ENCODE measurements around the gene HPN.
"Not testable (repeated sequence)": the region's sequence is repeated elsewhere in the genome, so short reads cannot be mapped to it uniquely, and the experiment has no call there.

HPN gene

GRCh38 chr19:35100588-35101533, 59.3 kb downstream of the HPN start:
- no peak overlapping the region for H3K27ac ChIP-seq (ENCODE audit: low read depth, low read length)

GRCh38 chr19:35101949-35102348, 60.4 kb downstream of the HPN start:
- not testable (repeated sequence) for H3K9me3 ChIP-seq (ENCODE audit: control insufficient read depth, insufficient read depth, low read depth, low read length)

More at GRCh38 chr19:35100588-35101533, 59.3 kb downstream of the HPN start:
- Histone ChIP-seq H3K9ac (ENCODE audit: low read length) (no peak overlapping the region), H3K36me3 (ENCODE audit: control insufficient read depth, insufficient read depth, low read length) (no peaks in the 10 kb centered on the region), H3K4me1 (ENCODE audit: control insufficient read depth, insufficient read depth, low read length) (peaks cover 4% of the 10 kb centered on the region; the same call in 1 of the 2 replicates), H3K9me3 (ENCODE audit: control insufficient read depth, insufficient read depth, low read depth, low read length) (peaks cover 6% of the 10 kb centered on the region; the same call in 1 of the 2 replicates), H3K27me3 (ENCODE audit: control insufficient read depth, insufficient read depth, low read length) (no peaks in the 10 kb centered on the region), H3K4me3 (ENCODE audit: low read depth, low read length) (no peak overlapping the region)

GRCh38 chr19:35103614-35104013, 62.1 kb downstream of the HPN start:
- not testable (repeated sequence) for H3K9ac ChIP-seq (ENCODE audit: low read length); H3K27me3 ChIP-seq (ENCODE audit: control insufficient read depth, insufficient read depth, low read length); H3K4me1 ChIP-seq (ENCODE audit: control insufficient read depth, insufficient read depth, low read length); H3K9me3 ChIP-seq (ENCODE audit: control insufficient read depth, insufficient read depth, low read depth, low read length); H3K36me3 ChIP-seq (ENCODE audit: control insufficient read depth, insufficient read depth, low read length); H3K27ac ChIP-seq (ENCODE audit: low read depth, low read length); H3K4me3 ChIP-seq (ENCODE audit: low read depth, low read length)

More at GRCh38 chr19:35101949-35102348, 60.4 kb downstream of the HPN start:
- not testable (repeated sequence) for H3K4me1 ChIP-seq (ENCODE audit: control insufficient read depth, insufficient read depth, low read length); H3K9ac ChIP-seq (ENCODE audit: low read length); H3K36me3 ChIP-seq (ENCODE audit: control insufficient read depth, insufficient read depth, low read length); H3K4me3 ChIP-seq (ENCODE audit: low read depth, low read length); H3K27ac ChIP-seq (ENCODE audit: low read depth, low read length); H3K27me3 ChIP-seq (ENCODE audit: control insufficient read depth, insufficient read depth, low read length)

- Histone ChIP-seq H3K4me3 (ENCODE audit: low read depth, low read length) (no peak overlapping the region), H3K27me3 (ENCODE audit: control insufficient read depth, insufficient read depth, low read length) (no peaks in the 10 kb centered on the region), H3K9ac (ENCODE audit: low read length) (no peak overlapping the region), H3K27ac (ENCODE audit: low read depth, low read length) (no peak overlapping the region), H3K36me3 (ENCODE audit: control insufficient read depth, insufficient read depth, low read length) (no peaks in the 10 kb centered on the region), H3K9me3 (ENCODE audit: control insufficient read depth, insufficient read depth, low read depth, low read length) (peaks cover 6% of the 10 kb centered on the region; the same call in 1 of the 2 replicates), H3K4me1 (ENCODE audit: control insufficient read depth, insufficient read depth, low read length) (peaks cover 3% of the 10 kb centered on the region; the same call in 1 of the 2 replicates)
Observed at GRCh38 chr19:35104361-35104760, 62.8 kb downstream of the HPN start.

GRCh38 chr19:35105047-35105410, 63.5 kb downstream of the HPN start:
- peaks cover 6% of the 10 kb centered on the region; the same call in 1 of the 2 replicates for H3K9me3 ChIP-seq (ENCODE audit: control insufficient read depth, insufficient read depth, low read depth, low read length)
- no peaks in the 10 kb centered on the region for H3K36me3 ChIP-seq (ENCODE audit: control insufficient read depth, insufficient read depth, low read length)
- H3K4me1 ChIP-seq (ENCODE audit: control insufficient read depth, insufficient read depth, low read length), result peaks cover 3% of the 10 kb centered on the region; the same call in 1 of the 2 replicates
- no peak overlapping the region for H3K4me3 ChIP-seq (ENCODE audit: low read depth, low read length)
- H3K27ac ChIP-seq (ENCODE audit: low read depth, low read length), result no peak overlapping the region
- no peak overlapping the region for H3K9ac ChIP-seq (ENCODE audit: low read length)
- no peaks in the 10 kb centered on the region for H3K27me3 ChIP-seq (ENCODE audit: control insufficient read depth, insufficient read depth, low read length)

- Histone ChIP-seq H3K27me3 (ENCODE audit: control insufficient read depth, insufficient read depth, low read length) (no peaks in the 10 kb centered on the region), H3K9ac (ENCODE audit: low read length) (no peak overlapping the region), H3K36me3 (ENCODE audit: control insufficient read depth, insufficient read depth, low read length) (no peaks in the 10 kb centered on the region), H3K4me3 (ENCODE audit: low read depth, low read length) (no peak overlapping the region), H3K4me1 (ENCODE audit: control insufficient read depth, insufficient read depth, low read length) (peaks cover 3% of the 10 kb centered on the region; the same call in 1 of the 2 replicates), H3K27ac (ENCODE audit: low read depth, low read length) (no peak overlapping the region), H3K9me3 (ENCODE audit: control insufficient read depth, insufficient read depth, low read depth, low read length) (peaks cover 6% of the 10 kb centered on the region; the same call in 1 of the 2 replicates)
Observed at GRCh38 chr19:35105411-35106290, 64.1 kb downstream of the HPN start.

GRCh38 chr19:35106291-35106583, 64.7 kb downstream of the HPN start:
- H3K36me3 ChIP-seq (ENCODE audit: control insufficient read depth, insufficient read depth, low read length), result no peaks in the 10 kb centered on the region
- H3K4me3 ChIP-seq (ENCODE audit: low read depth, low read length), result no peak overlapping the region
- H3K9ac ChIP-seq (ENCODE audit: low read length), result no peak overlapping the region
- no peaks in the 10 kb centered on the region for H3K27me3 ChIP-seq (ENCODE audit: control insufficient read depth, insufficient read depth, low read length)
- peaks cover 6% of the 10 kb centered on the region; the same call in 1 of the 2 replicates for H3K9me3 ChIP-seq (ENCODE audit: control insufficient read depth, insufficient read depth, low read depth, low read length)
- H3K4me1 ChIP-seq (ENCODE audit: control insufficient read depth, insufficient read depth, low read length), result peaks cover 3% of the 10 kb centered on the region; the same call in 1 of the 2 replicates
- H3K27ac ChIP-seq (ENCODE audit: low read depth, low read length), result no peak overlapping the region

- Histone ChIP-seq H3K27me3 (ENCODE audit: control insufficient read depth, insufficient read depth, low read length) (no peaks in the 10 kb centered on the region), H3K9me3 (ENCODE audit: control insufficient read depth, insufficient read depth, low read depth, low read length) (peaks cover 6% of the 10 kb centered on the region; the same call in 1 of the 2 replicates), H3K4me1 (ENCODE audit: control insufficient read depth, insufficient read depth, low read length) (peaks cover 3% of the 10 kb centered on the region; the same call in 1 of the 2 replicates), H3K4me3 (ENCODE audit: low read depth, low read length) (no peak overlapping the region), H3K36me3 (ENCODE audit: control insufficient read depth, insufficient read depth, low read length) (no peaks in the 10 kb centered on the region), H3K9ac (ENCODE audit: low read length) (no peak overlapping the region), H3K27ac (ENCODE audit: low read depth, low read length) (no peak overlapping the region)
Observed at GRCh38 chr19:35106898-35107541, 65.5 kb downstream of the HPN start.

GRCh38 chr19:35107545-35107944, 66.0 kb downstream of the HPN start:
- no peak overlapping the region for H3K9ac ChIP-seq (ENCODE audit: low read length)

GRCh38 chr19:35108730-35109129, 67.2 kb downstream of the HPN start:
- Histone ChIP-seq H3K27ac (ENCODE audit: low read depth, low read length) (no peak overlapping the region), H3K9ac (ENCODE audit: low read length) (no peak overlapping the region), H3K9me3 (ENCODE audit: control insufficient read depth, insufficient read depth, low read depth, low read length) (peaks cover 6% of the 10 kb centered on the region; the same call in 1 of the 2 replicates), H3K36me3 (ENCODE audit: control insufficient read depth, insufficient read depth, low read length) (no peaks in the 10 kb centered on the region), H3K27me3 (ENCODE audit: control insufficient read depth, insufficient read depth, low read length) (no peaks in the 10 kb centered on the region), H3K4me1 (ENCODE audit: control insufficient read depth, insufficient read depth, low read length) (peaks cover 3% of the 10 kb centered on the region; the same call in 1 of the 2 replicates), H3K4me3 (ENCODE audit: low read depth, low read length) (no peak overlapping the region)

More at GRCh38 chr19:35107545-35107944, 66.0 kb downstream of the HPN start:
- Histone ChIP-seq H3K27ac (ENCODE audit: low read depth, low read length) (no peak overlapping the region), H3K27me3 (ENCODE audit: control insufficient read depth, insufficient read depth, low read length) (no peaks in the 10 kb centered on the region), H3K4me1 (ENCODE audit: control insufficient read depth, insufficient read depth, low read length) (peaks cover 3% of the 10 kb centered on the region; the same call in 1 of the 2 replicates), H3K4me3 (ENCODE audit: low read depth, low read length) (no peak overlapping the region), H3K9me3 (ENCODE audit: control insufficient read depth, insufficient read depth, low read depth, low read length) (peaks cover 6% of the 10 kb centered on the region; the same call in 1 of the 2 replicates), H3K36me3 (ENCODE audit: control insufficient read depth, insufficient read depth, low read length) (no peaks in the 10 kb centered on the region)

All from HUES6 (cell line).